MG63 (cell line): ENCODE data around the gene ROM1. TPM values are rescaled to one million over a fixed set of nuclear protein-coding genes. Genes with fewer than 3 reads are reported as not detected.
A peak's percentile ranks its signal among the peaks of the same experiment; 100 is the strongest.

Source experiments
- DNase-seq: peaks from one replicate; pipeline ENCODE4 v3.0.0-alpha.2; 2020
- H3K27me3 ChIP-seq: fragments of 250-450 bp; sonication (Bioruptor Pico); 2 replicates; pipeline ENCODE4 v1.5.1; 2020; ENCODE audit warnings: mild to moderate bottlenecking, moderate library complexity
- H3K36me3 ChIP-seq: fragments of 250-450 bp; sonication (Bioruptor Pico); 2 replicates; pipeline ENCODE4 v1.5.1; 2020; ENCODE audit warnings: mild to moderate bottlenecking, moderate library complexity
- H3K4me3 ChIP-seq: fragments of 250-450 bp; sonication (Bioruptor Pico); 2 replicates; pipeline ENCODE4 v1.5.1; 2020; ENCODE audit warnings: mild to moderate bottlenecking, moderate library complexity
- H3K9me3 ChIP-seq: fragments of 250-450 bp; sonication (Bioruptor Pico); 2 replicates; pipeline ENCODE4 v1.5.1; 2020; ENCODE audit warnings: mild to moderate bottlenecking, moderate library complexity
- total RNA-seq: library from RNA; depleted of rRNA; stranded (reverse); fragments of >200 nt; shearing (Covaris generic); gene quantifications from 2 replicates; pipeline ENCODE4 v1.2.3, GENCODE V29; 2014; ENCODE audit warnings: low replicate concordance; rRNA removed

ROM1 gene
- total RNA-seq, 1 experiment from 2014 or later: 8.5 TPM

- H3K27me3 ChIP-seq: no peaks in the 10 kb centered on the region
- DNase-seq: no peak
- H3K36me3 ChIP-seq: peaks cover 12% of the 10 kb centered on the region
- H3K4me3 ChIP-seq: no peak overlapping the region
- no peaks in the 10 kb centered on the region for H3K9me3 ChIP-seq
Observed at GRCh38 chr11:62656796-62657429, 43.9 kb downstream of the ROM1 start.

GRCh38 chr11:62664405-62665074 is 51.5 kb downstream of the ROM1 start:
- DNase-seq: peak; percentile 42
- H3K36me3 ChIP-seq: peaks cover 53% of the 10 kb centered on the region
- H3K27me3 ChIP-seq: no peaks in the 10 kb centered on the region
- H3K4me3 ChIP-seq: peak overlapping the region; percentile 92
- no peaks in the 10 kb centered on the region for H3K9me3 ChIP-seq

Other genes starting within 250 kb of the ROM1 start
- not detected in 2 replicates for gene SCGB1A1, start 194.2 kb upstream of the ROM1 start, total RNA-seq
- 110 and 122 TPM in 2 replicates for gene AHNAK, start 66.5 kb upstream of the ROM1 start, total RNA-seq
- 2,571 and 3,577 TPM in 2 replicates for gene EEF1G, start 39.4 kb upstream of the ROM1 start, total RNA-seq
- 11.1 and 20.3 TPM in 2 replicates for gene TUT1, start 21.7 kb upstream of the ROM1 start, total RNA-seq
- 84.9 and 117 TPM in 2 replicates for gene MTA2, start 11.4 kb upstream of the ROM1 start, total RNA-seq
- 18.1 and 20.9 TPM in 2 replicates for gene EML3, start 482 bp upstream of the ROM1 start, total RNA-seq
- gene B3GAT3, start 8.7 kb downstream of the ROM1 start, total RNA-seq: 24.6 and 32.9 TPM in 2 replicates
- gene GANAB, start 33.4 kb downstream of the ROM1 start, total RNA-seq: 496 and 667 TPM in 2 replicates
- gene INTS5, start 40.0 kb downstream of the ROM1 start, total RNA-seq: 8.0 and 22.8 TPM in 2 replicates
- 64.8 and 73.5 TPM in 2 replicates for gene C11orf98, start 52.0 kb downstream of the ROM1 start, total RNA-seq
- 10.9 and 14.9 TPM in 2 replicates for gene CSKMT, start 52.1 kb downstream of the ROM1 start, total RNA-seq
- 16.4 and 22.2 TPM in 2 replicates for gene UQCC3, start 58.4 kb downstream of the ROM1 start, total RNA-seq
- gene LBHD1, start 59.0 kb downstream of the ROM1 start, total RNA-seq: 4.7 and 9.8 TPM in 2 replicates
- 85.5 and 147 TPM in 2 replicates for gene UBXN1, start 65.8 kb downstream of the ROM1 start, total RNA-seq
- gene LRRN4CL, start 76.3 kb downstream of the ROM1 start, total RNA-seq: 1.4 and 2.3 TPM in 2 replicates
- gene BSCL2, start 94.2 kb downstream of the ROM1 start, total RNA-seq: 57.4 and 185 TPM in 2 replicates
- not detected in 2 replicates for gene GNG3, start 94.4 kb downstream of the ROM1 start, total RNA-seq
- gene HNRNPUL2, start 114.2 kb downstream of the ROM1 start, total RNA-seq: 2.1 and 4.5 TPM in 2 replicates
- 31.8 and 42.3 TPM in 2 replicates for gene TTC9C, start 115.2 kb downstream of the ROM1 start, total RNA-seq
- gene ZBTB3, start 140.9 kb downstream of the ROM1 start, total RNA-seq: 8.5 and 19.1 TPM in 2 replicates
- 77.9 and 85.4 TPM in 2 replicates for gene POLR2G, start 148.3 kb downstream of the ROM1 start, total RNA-seq
- gene TAF6L, start 158.1 kb downstream of the ROM1 start, total RNA-seq: 22.9 and 28.7 TPM in 2 replicates
- 27.5 and 46.6 TPM in 2 replicates for gene TMEM179B, start 174.1 kb downstream of the ROM1 start, total RNA-seq
- gene TMEM223, start 178.7 kb downstream of the ROM1 start, total RNA-seq: 13.8 and 32.0 TPM in 2 replicates
- gene NXF1, start 192.2 kb downstream of the ROM1 start, total RNA-seq: 5.4 and 15.6 TPM in 2 replicates
- gene STX5, start 218.8 kb downstream of the ROM1 start, total RNA-seq: 28.0 and 42.3 TPM in 2 replicates
- gene TEX54, start 219.6 kb downstream of the ROM1 start, total RNA-seq: not detected in 2 replicates
- gene WDR74, start 226.3 kb downstream of the ROM1 start, total RNA-seq: 135 and 139 TPM in 2 replicates